OCI-LY3 (cell line): ENCODE measurements around the gene CPSF3.

ENCODE experiments used
- H2AFZ ChIP-seq: fragments of 200-600, 300-600 bp; shearing (Covaris generic); 2 replicates; pipeline ENCODE4 v1.6.0; 2014; ENCODE audit warnings: antibody characterized with exemption, low read depth, low read length
- H3K27ac ChIP-seq: fragments of 200-600, 300-600 bp; sonication (generic); 2 replicates; pipeline ENCODE4 v1.5.1; 2014; ENCODE audit warnings: mild to moderate bottlenecking, low read length, moderate library complexity, mixed read lengths
- H3K27me3 ChIP-seq: fragments of 200-600, 300-600 bp; sonication (generic); 2 replicates; pipeline ENCODE4 v1.6.1; 2014; ENCODE audit warnings: low read depth, low read length, mixed read lengths
- H3K36me3 ChIP-seq: fragments of 200-600, 300-600 bp; sonication (generic); replicated peaks from 2 replicates; pipeline ENCODE3; 2014; ENCODE audit warnings: low read depth, low read length, mixed read lengths
- H3K4me1 ChIP-seq: fragments of 300-600, 200-600 bp; sonication (generic); 2 replicates; pipeline ENCODE4 v1.6.1; 2014; ENCODE audit warnings: low read length, mixed read lengths
- H3K4me2 ChIP-seq: fragments of 200-600, 300-600 bp; sonication (generic); 2 replicates; pipeline ENCODE4 v1.6.1; 2014; ENCODE audit warnings: low read length, mixed read lengths
- H3K4me3 ChIP-seq: fragments of 300-600, 200-600 bp; sonication (generic); 2 replicates; pipeline ENCODE4 v1.5.1; 2014; ENCODE audit warnings: antibody characterized with exemption, mild to moderate bottlenecking, low read length, moderate library complexity
- H3K79me2 ChIP-seq: fragments of 300-600, 200-600 bp; shearing (Covaris generic); 2 replicates; pipeline ENCODE4 v1.6.1; 2014; ENCODE audit warnings: mild to moderate bottlenecking, low read length, mixed read lengths
- H3K9ac ChIP-seq: fragments of 300-600, 200-600 bp; shearing (Covaris generic); 2 replicates; pipeline ENCODE4 v1.6.0; 2014; ENCODE audit warnings: mild to moderate bottlenecking, low read length, moderate library complexity
- H3K9me3 ChIP-seq: fragments of 200-600, 300-600 bp; shearing (Covaris generic); 2 replicates; pipeline ENCODE4 v1.6.1; 2014; ENCODE audit warnings: low read length, mixed read lengths; ENCODE audit not compliant: insufficient read depth
- H4K20me1 ChIP-seq: fragments of 200-600, 300-600 bp; sonication (generic); 2 replicates; pipeline ENCODE4 v1.6.1; 2016; ENCODE audit warnings: low read length, mixed read lengths; ENCODE audit not compliant: insufficient read depth
- EZH2phosphoT487 ChIP-seq: fragments of 200-600 bp; shearing (Covaris generic); IDR thresholded peaks from 2 replicates; pipeline ENCODE4 v1.6.1; 2018; ENCODE audit warnings: antibody characterized with exemption, mixed run types, low read depth
- TF ChIP-seq, protein P1 (sequence below): fragments of 200-600, 300-600 bp; sonication (generic); IDR thresholded peaks from 2 replicates; pipeline ENCODE4 v1.5.1; 2014; ENCODE audit warnings: antibody characterized with exemption, low read length, low read depth

CPSF3 gene

GRCh38 chr2:9490789-9491188 lies 67.3 kb downstream of the CPSF3 start:
- no peak overlapping the region for H3K4me3 ChIP-seq
- no peak overlapping the region for H3K9ac ChIP-seq
- H4K20me1 ChIP-seq, result peaks cover 29% of the 10 kb centered on the region
- H3K27ac ChIP-seq, result no peak overlapping the region
- H3K4me1 ChIP-seq, result peaks cover 27% of the 10 kb centered on the region
- no peaks in the 10 kb centered on the region for H3K27me3 ChIP-seq
- peaks cover 62% of the 10 kb centered on the region for H3K36me3 ChIP-seq
- H2AFZ ChIP-seq, result no peak overlapping the region
- TF ChIP-seq, protein P1, sequence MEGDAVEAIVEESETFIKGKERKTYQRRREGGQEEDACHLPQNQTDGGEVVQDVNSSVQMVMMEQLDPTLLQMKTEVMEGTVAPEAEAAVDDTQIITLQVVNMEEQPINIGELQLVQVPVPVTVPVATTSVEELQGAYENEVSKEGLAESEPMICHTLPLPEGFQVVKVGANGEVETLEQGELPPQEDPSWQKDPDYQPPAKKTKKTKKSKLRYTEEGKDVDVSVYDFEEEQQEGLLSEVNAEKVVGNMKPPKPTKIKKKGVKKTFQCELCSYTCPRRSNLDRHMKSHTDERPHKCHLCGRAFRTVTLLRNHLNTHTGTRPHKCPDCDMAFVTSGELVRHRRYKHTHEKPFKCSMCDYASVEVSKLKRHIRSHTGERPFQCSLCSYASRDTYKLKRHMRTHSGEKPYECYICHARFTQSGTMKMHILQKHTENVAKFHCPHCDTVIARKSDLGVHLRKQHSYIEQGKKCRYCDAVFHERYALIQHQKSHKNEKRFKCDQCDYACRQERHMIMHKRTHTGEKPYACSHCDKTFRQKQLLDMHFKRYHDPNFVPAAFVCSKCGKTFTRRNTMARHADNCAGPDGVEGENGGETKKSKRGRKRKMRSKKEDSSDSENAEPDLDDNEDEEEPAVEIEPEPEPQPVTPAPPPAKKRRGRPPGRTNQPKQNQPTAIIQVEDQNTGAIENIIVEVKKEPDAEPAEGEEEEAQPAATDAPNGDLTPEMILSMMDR, result no peak
- TF ChIP-seq EZH2phosphoT487, result no peak
- H3K4me2 ChIP-seq, result no peak overlapping the region
- no peaks in the 10 kb centered on the region for H3K79me2 ChIP-seq
- no peaks in the 10 kb centered on the region for H3K9me3 ChIP-seq

- TF ChIP-seq EZH2phosphoT487, result no peak
- TF ChIP-seq, protein P1, result no peak
- no peak overlapping the region for H2AFZ ChIP-seq
- peak overlapping the region; percentile 43 for H3K4me2 ChIP-seq
- peaks cover 29% of the 10 kb centered on the region for H4K20me1 ChIP-seq
- no peaks in the 10 kb centered on the region for H3K79me2 ChIP-seq
- peak overlapping the region; percentile 47; the same call in 1 of the 2 replicates for H3K27ac ChIP-seq
- H3K9me3 ChIP-seq, result no peaks in the 10 kb centered on the region
- H3K27me3 ChIP-seq, result no peaks in the 10 kb centered on the region
- H3K4me3 ChIP-seq, result no peak overlapping the region
- H3K4me1 ChIP-seq, result peaks cover 27% of the 10 kb centered on the region
- H3K36me3 ChIP-seq, result peaks cover 54% of the 10 kb centered on the region
- no peak overlapping the region for H3K9ac ChIP-seq
Measured at GRCh38 chr2:9492927-9493326, 69.5 kb downstream of the CPSF3 start.

DNA sequence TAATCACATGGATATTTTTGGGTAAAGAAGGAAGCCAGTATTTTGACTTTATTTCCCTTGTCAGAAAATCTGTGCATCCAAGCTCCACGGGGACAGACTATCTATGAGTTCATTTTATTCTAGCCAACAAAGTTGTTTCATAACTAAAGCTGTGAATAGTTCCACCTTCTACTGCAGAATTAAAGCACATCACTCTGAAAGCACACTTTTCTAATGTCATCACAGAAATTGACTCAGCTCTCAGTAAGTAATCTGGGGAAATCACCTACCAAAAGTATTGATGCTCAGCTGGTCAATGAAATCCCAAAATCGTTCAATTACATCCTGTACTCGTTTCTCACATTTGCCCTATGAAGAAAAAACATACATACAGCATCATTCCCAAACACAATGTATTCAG lies 70.0 kb downstream of the CPSF3 start:
- Histone ChIP-seq H3K9me3 (no peaks in the 10 kb centered on the region), H3K27ac (peak overlapping the region; percentile 47), H4K20me1 (peaks cover 29% of the 10 kb centered on the region), H3K4me2 (peak overlapping the region; percentile 43), H3K4me3 (0 out of 2 replicates have a peak overlapping the region, but pooled peaks have one; percentile 25), H3K79me2 (no peaks in the 10 kb centered on the region), H3K4me1 (peaks cover 26% of the 10 kb centered on the region), H3K9ac (no peak overlapping the region), H3K36me3 (peaks cover 50% of the 10 kb centered on the region), H3K27me3 (no peaks in the 10 kb centered on the region), H2AFZ (no peak overlapping the region)
- TF ChIP-seq, protein P1, result no peak
- no peak for TF ChIP-seq EZH2phosphoT487

- Histone ChIP-seq H3K9ac (no peak overlapping the region), H3K36me3 (peaks cover 44% of the 10 kb centered on the region), H2AFZ (no peak overlapping the region), H4K20me1 (peaks cover 29% of the 10 kb centered on the region), H3K9me3 (no peaks in the 10 kb centered on the region), H3K27ac (peak overlapping the region; percentile 47), H3K4me3 (0 out of 2 replicates have a peak overlapping the region, but pooled peaks have one; percentile 25), H3K4me1 (peaks cover 21% of the 10 kb centered on the region), H3K4me2 (peak overlapping the region; percentile 43), H3K79me2 (no peaks in the 10 kb centered on the region), H3K27me3 (no peaks in the 10 kb centered on the region)
- TF ChIP-seq EZH2phosphoT487, result no peak
Measured at GRCh38 chr2:9494081-9494480, 70.6 kb downstream of the CPSF3 start.

DNA sequence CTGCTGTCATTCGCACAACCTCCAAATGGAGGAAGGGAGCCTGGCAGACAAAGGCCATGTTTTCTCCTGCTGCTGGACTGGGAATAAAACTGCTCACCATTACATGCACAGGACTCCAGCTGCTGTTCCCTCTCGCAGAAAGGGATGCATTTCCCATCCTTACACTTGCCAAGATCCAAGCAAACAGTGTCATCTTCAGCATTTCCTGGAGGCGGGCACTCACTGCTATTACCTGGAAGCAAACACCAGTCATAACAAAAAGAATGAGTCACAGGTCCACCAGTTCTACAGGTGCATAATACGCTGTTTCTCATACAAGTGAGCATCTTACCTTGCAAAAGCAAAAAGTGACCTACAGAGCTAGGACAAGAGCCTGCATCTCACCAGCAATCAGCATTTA lies 73.6 kb downstream of the CPSF3 start:
- Histone ChIP-seq H3K79me2 (no peaks in the 10 kb centered on the region), H2AFZ (no peak overlapping the region), H3K36me3 (peaks cover 24% of the 10 kb centered on the region), H3K4me3 (no peak overlapping the region), H4K20me1 (peaks cover 25% of the 10 kb centered on the region), H3K9ac (no peak overlapping the region), H3K27ac (no peak overlapping the region), H3K27me3 (no peaks in the 10 kb centered on the region), H3K4me2 (no peak overlapping the region), H3K9me3 (no peaks in the 10 kb centered on the region), H3K4me1 (peaks cover 21% of the 10 kb centered on the region)
- no peak for TF ChIP-seq EZH2phosphoT487
- TF ChIP-seq, protein P1, result no peak
